HG03571 (cell line): ENCODE results near the gene WDFY4.

Experiments
- ATAC-seq: cut with Tn5 transposase; IDR thresholded peaks from one replicate; pipeline ENCODE4 v1.9.1; 2021; ENCODE audit not compliant: unreplicated experiment

Gene WDFY4

GRCh38 chr10:48791267-48791928 is 106.7 kb downstream of the WDFY4 start:
- no peak for ATAC-seq

GRCh38 chr10:48792121-48792520 is 107.4 kb downstream of the WDFY4 start:
- no peak for ATAC-seq

GRCh38 chr10:48792687-48793096 is 108.0 kb downstream of the WDFY4 start:
- ATAC-seq = no peak

GRCh38 chr10:48794074-48794473 is 109.4 kb downstream of the WDFY4 start:
- no peak for ATAC-seq

- no peak for ATAC-seq
Observed at GRCh38 chr10:48796713-48797245, 112.1 kb downstream of the WDFY4 start.

- no peak for ATAC-seq
Observed at GRCh38 chr10:48797830-48798229, 113.2 kb downstream of the WDFY4 start.

- no peak for ATAC-seq
Observed at GRCh38 chr10:48798481-48799254, 114.0 kb downstream of the WDFY4 start.

- ATAC-seq = no peak
Observed at GRCh38 chr10:48799341-48800006, 114.8 kb downstream of the WDFY4 start.

- ATAC-seq = no peak
Observed at GRCh38 chr10:48800007-48800675, 115.5 kb downstream of the WDFY4 start.

GRCh38 chr10:48801001-48801421 is 116.3 kb downstream of the WDFY4 start:
- no peak for ATAC-seq

- peak; percentile 87 for ATAC-seq
Observed at GRCh38 chr10:48802611-48803071, 118.0 kb downstream of the WDFY4 start.

GRCh38 chr10:48803801-48804584 is 119.3 kb downstream of the WDFY4 start:
- no peak for ATAC-seq

GRCh38 chr10:48804740-48805182 is 120.1 kb downstream of the WDFY4 start:
- ATAC-seq = no peak

- ATAC-seq = no peak
Observed at GRCh38 chr10:48805411-48805810, 120.7 kb downstream of the WDFY4 start.

- ATAC-seq = no peak
Observed at GRCh38 chr10:48805848-48806247, 121.2 kb downstream of the WDFY4 start.

GRCh38 chr10:48806342-48806741 is 121.7 kb downstream of the WDFY4 start:
- no peak for ATAC-seq

- no peak for ATAC-seq
Observed at GRCh38 chr10:48807791-48808470, 123.3 kb downstream of the WDFY4 start.

GRCh38 chr10:48809261-48809660 is 124.6 kb downstream of the WDFY4 start:
- no peak for ATAC-seq

GRCh38 chr10:48811461-48811860 is 126.8 kb downstream of the WDFY4 start:
- ATAC-seq = no peak

- no peak for ATAC-seq
Observed at GRCh38 chr10:48811917-48812316, 127.2 kb downstream of the WDFY4 start.
